ENCODE data around the gene MYNN. TPM values are rescaled to one million over a fixed set of nuclear protein-coding genes. Genes with fewer than 3 reads are reported as not detected.

MYNN gene
- total RNA-seq, 1 donor from 2014 or later: 42.9 TPM

DNA sequence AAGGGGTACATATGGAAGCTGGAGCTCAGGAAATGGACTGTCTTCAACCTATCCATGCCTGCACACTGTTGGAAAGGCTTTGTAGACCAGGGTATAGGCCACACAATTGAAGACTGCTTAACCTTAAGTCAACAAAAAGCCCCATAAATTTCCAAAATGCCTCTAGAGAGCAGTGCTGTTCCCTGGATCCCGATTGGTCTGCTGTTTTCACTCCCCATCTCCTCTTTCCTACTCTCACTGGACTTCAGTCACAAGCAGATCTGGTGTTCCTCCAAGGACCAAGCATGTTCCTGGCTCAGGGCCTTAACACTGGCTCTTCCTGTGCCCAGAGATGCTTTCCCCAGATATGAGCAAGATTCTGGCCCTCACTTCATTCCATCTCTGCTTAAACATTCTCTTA is 62.3 kb downstream of the MYNN start:
- no peak for DNase-seq

DNA sequence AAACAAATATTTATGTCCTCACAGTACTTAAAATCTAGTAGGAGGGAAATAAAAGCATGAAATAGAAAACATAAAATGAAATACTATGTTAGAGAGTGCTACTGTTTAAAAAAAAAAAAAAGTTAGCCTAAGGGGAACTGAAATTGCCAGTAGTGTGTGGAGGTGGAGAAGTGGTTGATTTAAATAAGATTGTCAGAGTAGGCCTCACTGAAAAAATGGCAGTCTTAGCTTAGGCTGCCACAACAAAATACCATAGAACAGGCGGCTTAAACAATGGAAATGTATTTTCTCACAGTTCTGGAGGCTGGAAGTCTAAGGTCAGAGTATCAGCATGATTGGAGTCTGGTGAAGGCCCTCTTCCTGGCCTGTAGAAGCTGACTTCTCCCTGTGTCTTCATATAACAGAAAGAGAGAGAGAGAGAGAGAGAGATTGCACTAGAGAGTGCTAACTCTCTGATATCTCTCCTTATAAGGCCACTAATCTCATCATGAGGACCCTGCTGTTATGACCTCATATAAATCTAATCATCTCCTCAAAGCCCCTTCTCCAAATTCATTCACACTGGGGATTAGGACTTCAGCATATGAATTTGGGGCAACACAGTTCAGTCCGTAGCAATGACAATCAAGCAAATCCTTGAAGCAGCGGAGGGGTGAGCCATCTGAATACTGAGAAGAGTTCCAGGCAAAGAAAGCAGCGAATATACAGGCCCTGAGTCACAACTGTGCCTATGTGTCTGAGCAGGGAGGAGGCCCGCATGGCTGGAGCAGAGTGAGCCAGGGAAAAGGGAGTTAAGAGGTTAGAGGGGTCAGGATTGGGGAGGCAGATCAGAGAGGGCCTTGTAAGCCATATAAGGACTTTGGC is 63.1 kb downstream of the MYNN start:
- no peak for DNase-seq

DNA sequence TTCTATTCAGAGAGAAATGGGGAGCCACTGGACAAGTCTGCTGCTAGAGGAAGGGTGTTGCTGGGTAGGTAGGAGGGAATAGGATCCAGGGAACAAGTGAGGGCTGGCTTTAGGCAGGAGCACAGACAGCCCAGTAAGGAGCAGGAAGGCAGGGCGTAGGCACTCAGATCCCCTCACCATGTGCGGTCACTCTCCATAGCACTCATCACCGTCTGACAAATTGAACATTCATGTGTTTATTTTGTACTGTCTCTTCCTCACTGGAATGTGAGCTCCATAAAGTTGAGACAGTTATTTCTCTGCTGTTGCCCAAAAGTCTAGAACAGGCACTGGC is 63.7 kb downstream of the MYNN start:
- DNase-seq: no peak

DNA sequence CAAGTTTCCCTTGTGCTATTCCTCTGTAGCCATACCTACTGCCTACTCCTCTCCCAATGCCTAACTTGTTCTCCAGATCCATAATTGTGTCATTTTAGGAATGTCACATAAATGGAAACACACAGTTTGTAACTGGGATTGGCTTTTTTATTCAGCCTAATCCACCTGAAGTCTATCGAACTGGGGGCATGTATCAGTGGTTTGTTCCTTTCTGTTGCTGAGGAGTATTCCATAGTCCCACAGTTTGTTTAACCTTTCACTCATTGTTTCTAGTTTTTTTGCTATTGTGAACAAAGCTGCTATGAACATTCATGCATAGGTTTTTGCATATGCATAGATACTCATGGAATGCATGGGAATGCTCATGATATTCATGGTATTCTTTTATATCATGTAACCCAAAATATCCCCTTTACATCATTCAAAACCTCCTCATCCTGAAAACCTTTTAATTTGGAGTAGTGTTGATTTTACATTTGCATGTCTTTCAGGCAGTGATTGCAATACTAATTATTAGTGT is 65.4 kb downstream of the MYNN start:
- no peak for DNase-seq

Other genes starting within 250 kb of the MYNN start
- gene MECOM, start 109.7 kb upstream of the MYNN start, total RNA-seq: 5.8 TPM
- 102 TPM for gene TERC, start 8.3 kb upstream of the MYNN start, total RNA-seq
- 3.3 TPM for gene ACTRT3, start 3.8 kb upstream of the MYNN start, total RNA-seq
- gene LRRIQ4, start 39.5 kb downstream of the MYNN start, total RNA-seq: 0.31 TPM
- 8.1 TPM for gene LRRC34, start 39.5 kb downstream of the MYNN start, total RNA-seq
- gene LRRC31, start 96.5 kb downstream of the MYNN start, total RNA-seq: not detected
- gene SAMD7, start 138.2 kb downstream of the MYNN start, total RNA-seq: not detected
- gene SEC62, start 193.4 kb downstream of the MYNN start, total RNA-seq: 106 TPM

Data from occipital lobe (tissue), 2 donors.